Neural progenitor cell (in vitro differentiated cells): ENCODE measurements around the gene CORT.

Experiments
- CTCF ChIP-seq: fragments of 200-600 bp; sonication (generic); IDR thresholded peaks from 2 replicates; pipeline ENCODE4 v1.5.1; 2017; ENCODE audit warnings: antibody characterized with exemption, mild to moderate bottlenecking
- EZH2 ChIP-seq: fragments of 200-600 bp; sonication (generic); IDR thresholded peaks from 2 replicates; pipeline ENCODE4 v1.6.1; 2017; ENCODE audit warnings: antibody characterized with exemption, mild to moderate bottlenecking, moderate library complexity

GRCh38 chr1:10495952-10496351 lies 46.1 kb downstream of the CORT start:
- TF ChIP-seq CTCF: no peak
- TF ChIP-seq EZH2: no peak
